NCI-H1105 (cell line): Measurements from ENCODE around the gene SPR.
A peak's percentile ranks its signal among the peaks of the same experiment; 100 is the strongest.
"Not testable (repeated sequence)": the region's sequence is repeated elsewhere in the genome, so short reads cannot be mapped to it uniquely, and the experiment has no call there.

Source experiments
- DNase-seq: peaks from one replicate; lab custom pipeline; 2025; lab: John Stamatoyannopoulos, UW

SPR gene

GRCh38 chr2:72888438-72889202 is 1.4 kb downstream of the SPR start:
- no peak for DNase-seq

GRCh38 chr2:72889991-72890390 is 2.8 kb downstream of the SPR start:
- DNase-seq = no peak

- no peak for DNase-seq
Measured at GRCh38 chr2:72891091-72891818, 4.0 kb downstream of the SPR start.

GRCh38 chr2:72892506-72893173 is 5.4 kb downstream of the SPR start:
- DNase-seq = peak; percentile 58

- no peak for DNase-seq
Measured at GRCh38 chr2:72893594-72894319, 6.5 kb downstream of the SPR start.

GRCh38 chr2:72894514-72894913 is 7.3 kb downstream of the SPR start:
- no peak for DNase-seq

GRCh38 chr2:72895154-72895553 is 7.9 kb downstream of the SPR start:
- no peak for DNase-seq

- DNase-seq = no peak
Measured at GRCh38 chr2:72895759-72896281, 8.6 kb downstream of the SPR start.

GRCh38 chr2:72896446-72896845 is 9.2 kb downstream of the SPR start:
- DNase-seq = no peak

GRCh38 chr2:72897785-72898584 is 10.8 kb downstream of the SPR start:
- no peak for DNase-seq

GRCh38 chr2:72898585-72898906 is 11.3 kb downstream of the SPR start:
- no peak for DNase-seq

GRCh38 chr2:72900191-72900825 is 13.1 kb downstream of the SPR start:
- DNase-seq = no peak

GRCh38 chr2:72901426-72901825 is 14.2 kb downstream of the SPR start:
- DNase-seq = no peak

GRCh38 chr2:72907369-72907768 is 20.2 kb downstream of the SPR start:
- not testable (repeated sequence) for DNase-seq

GRCh38 chr2:72908741-72909140 is 21.5 kb downstream of the SPR start:
- no peak for DNase-seq

- DNase-seq = no peak
Measured at GRCh38 chr2:72911256-72911655, 24.0 kb downstream of the SPR start.

- DNase-seq = no peak
Measured at GRCh38 chr2:72913486-72914205, 26.4 kb downstream of the SPR start.

GRCh38 chr2:72914206-72914559 is 27.0 kb downstream of the SPR start:
- DNase-seq = no peak

- no peak for DNase-seq
Measured at GRCh38 chr2:72914589-72915319, 27.5 kb downstream of the SPR start.
